Epithelial cell of proximal tubule (primary cell): ENCODE results near the gene CASTOR1. TPM values are rescaled to one million over a fixed set of nuclear protein-coding genes. Genes with fewer than 3 reads are reported as not detected.
A peak's percentile ranks its signal among the peaks of the same experiment; 100 is the strongest.
"Not testable (repeated sequence)": the region's sequence is repeated elsewhere in the genome, so short reads cannot be mapped to it uniquely, and the experiment has no call there.

ENCODE experiments used
- DNase-seq: peaks from one replicate; pipeline ENCODE4 v3.0.0-alpha.2; 2011; ENCODE audit warnings: low read depth
- H3K4me3 ChIP-seq: 2 replicates; pipeline ENCODE4 v1.5.1; 2011; ENCODE audit warnings: low read depth, mild to moderate bottlenecking, low read length
- total RNA-seq: library from RNA; depleted of rRNA; stranded (reverse); fragments of >200 nt; gene quantifications from 2 replicates; pipeline ENCODE4 v1.2.3, GENCODE V29; 2015
- TF ChIP-seq, protein P1 (sequence below): conservative IDR thresholded peaks from 2 replicates; pipeline ENCODE4 v1.5.1; 2012; ENCODE audit warnings: low read depth, mild to moderate bottlenecking, low read length

Gene CASTOR1
- 6.4 and 14.3 TPM in 2 replicates for total RNA-seq

DNA sequence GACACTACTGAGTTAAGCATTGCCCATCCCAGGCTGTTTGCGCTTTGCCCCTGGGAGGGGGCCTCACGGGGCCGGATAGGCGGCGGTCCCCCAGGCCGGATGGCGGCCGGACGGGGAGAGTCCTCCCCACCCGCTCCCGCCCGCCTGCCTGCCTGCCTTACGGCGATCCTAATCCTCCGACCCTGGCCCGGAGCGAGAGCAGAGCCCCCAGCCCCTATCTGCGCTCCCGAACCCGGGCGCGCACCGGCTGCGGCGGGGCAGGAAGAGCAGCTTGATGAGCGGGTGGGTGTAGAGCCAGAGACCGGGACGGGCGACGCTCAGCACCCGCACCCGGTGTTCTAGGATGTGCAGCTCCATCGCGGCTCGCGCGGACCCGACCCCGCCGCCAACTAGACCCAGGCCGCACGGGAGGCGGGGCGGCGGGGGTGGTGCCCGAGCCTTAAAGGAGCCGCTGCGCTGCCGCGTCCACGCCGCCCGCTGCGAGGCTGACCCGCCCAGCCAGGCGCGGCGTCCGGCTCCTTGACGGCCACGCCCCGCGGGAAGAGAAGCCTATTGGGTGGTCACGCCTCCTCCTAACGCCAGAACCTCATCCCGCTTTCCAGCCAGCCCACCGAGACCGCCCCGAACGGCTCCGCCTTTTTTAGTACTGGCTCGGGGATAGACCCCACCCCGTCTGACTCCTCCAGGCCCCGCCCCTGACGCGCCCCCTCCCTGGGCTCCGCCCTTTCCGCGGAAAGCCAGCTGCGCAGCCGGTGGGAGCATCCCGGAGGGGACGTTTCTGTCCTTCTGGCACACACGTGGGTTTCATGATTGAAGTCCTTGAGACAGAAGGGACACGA is at the start of gene CASTOR1:
CASTOR1 (minus strand) TSS at position 365 of the 839 bp plus-strand sequence; CDS start at position 357, 8 bp downstream.
- peak; percentile 63 for DNase-seq
- peak within 1 kb of the TSS; percentile 89 for H3K4me3 ChIP-seq
- TF ChIP-seq, protein P1, sequence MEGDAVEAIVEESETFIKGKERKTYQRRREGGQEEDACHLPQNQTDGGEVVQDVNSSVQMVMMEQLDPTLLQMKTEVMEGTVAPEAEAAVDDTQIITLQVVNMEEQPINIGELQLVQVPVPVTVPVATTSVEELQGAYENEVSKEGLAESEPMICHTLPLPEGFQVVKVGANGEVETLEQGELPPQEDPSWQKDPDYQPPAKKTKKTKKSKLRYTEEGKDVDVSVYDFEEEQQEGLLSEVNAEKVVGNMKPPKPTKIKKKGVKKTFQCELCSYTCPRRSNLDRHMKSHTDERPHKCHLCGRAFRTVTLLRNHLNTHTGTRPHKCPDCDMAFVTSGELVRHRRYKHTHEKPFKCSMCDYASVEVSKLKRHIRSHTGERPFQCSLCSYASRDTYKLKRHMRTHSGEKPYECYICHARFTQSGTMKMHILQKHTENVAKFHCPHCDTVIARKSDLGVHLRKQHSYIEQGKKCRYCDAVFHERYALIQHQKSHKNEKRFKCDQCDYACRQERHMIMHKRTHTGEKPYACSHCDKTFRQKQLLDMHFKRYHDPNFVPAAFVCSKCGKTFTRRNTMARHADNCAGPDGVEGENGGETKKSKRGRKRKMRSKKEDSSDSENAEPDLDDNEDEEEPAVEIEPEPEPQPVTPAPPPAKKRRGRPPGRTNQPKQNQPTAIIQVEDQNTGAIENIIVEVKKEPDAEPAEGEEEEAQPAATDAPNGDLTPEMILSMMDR = no peak

DNA sequence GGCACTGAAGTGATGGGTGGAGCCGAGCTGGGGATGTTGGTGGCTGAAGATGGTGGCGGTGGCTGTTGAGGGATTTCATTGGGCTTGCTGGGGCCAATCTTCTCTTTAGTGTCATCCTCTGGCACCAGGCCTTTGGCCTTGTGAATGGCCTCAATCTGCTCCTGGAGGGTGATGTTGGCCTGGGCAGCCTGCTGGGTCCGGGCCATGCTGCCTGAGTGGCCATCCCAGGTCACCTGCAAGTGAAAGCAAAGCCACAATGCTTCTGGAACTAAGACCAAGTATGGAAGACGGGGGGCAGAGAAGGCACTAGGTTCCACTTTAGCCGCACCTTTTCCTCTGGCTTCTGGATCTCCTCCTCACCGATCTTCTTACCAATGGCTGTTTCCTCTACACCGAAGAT is 49.5 kb upstream of the CASTOR1 start:
- no peak overlapping the region for H3K4me3 ChIP-seq
- TF ChIP-seq, protein P1 = no peak
- DNase-seq = no peak

DNA sequence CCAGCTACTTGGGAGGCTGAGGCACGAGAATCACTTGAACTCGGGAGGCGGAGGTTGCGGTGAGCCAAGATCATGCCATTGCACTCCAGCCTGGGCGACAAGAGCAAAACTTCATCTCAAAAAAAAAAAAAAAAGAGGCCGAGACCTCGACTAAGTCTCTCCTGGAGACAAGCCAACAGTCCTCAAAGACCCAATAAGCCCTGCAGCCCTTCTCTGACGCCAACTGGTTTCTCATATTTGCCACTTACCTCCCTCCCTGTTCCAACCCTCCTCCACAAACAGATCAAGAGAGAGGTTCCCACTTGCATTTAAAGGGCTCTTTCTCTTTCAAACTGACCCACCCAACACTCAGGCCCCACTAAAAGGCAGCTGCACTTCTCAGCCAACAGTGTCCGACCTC is 49.0 kb upstream of the CASTOR1 start:
- DNase-seq, H3K4me3 ChIP-seq: not testable (repeated sequence)

- TF ChIP-seq, protein P1 = no peak
- H3K4me3 ChIP-seq = no peak overlapping the region
- no peak for DNase-seq
Observed at GRCh38 chr22:30337461-30337778, 48.1 kb upstream of the CASTOR1 start.

- TF ChIP-seq, protein P1 = no peak
- H3K4me3 ChIP-seq = no peak overlapping the region
- DNase-seq = no peak
Observed at GRCh38 chr22:30336752-30337460, 47.6 kb upstream of the CASTOR1 start.

DNA sequence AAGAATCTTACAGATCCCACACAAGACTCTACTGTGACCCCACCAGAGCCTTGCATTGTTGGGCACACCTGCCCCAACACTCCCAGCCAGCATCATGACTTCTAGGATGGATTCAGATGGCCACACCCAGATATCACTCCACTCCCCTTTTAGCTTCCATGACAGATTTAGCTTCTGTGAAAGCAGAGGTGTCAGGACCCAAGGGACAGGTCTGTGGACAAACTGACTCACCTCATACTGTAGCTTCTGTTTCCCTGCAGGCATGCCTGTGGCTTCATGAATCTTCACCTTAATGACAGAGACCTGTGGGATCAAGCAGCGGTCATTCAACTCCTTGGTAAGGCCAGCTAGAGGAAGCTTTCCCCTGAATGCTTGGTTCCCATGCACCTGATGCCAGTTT is 45.9 kb upstream of the CASTOR1 start:
- no peak overlapping the region for H3K4me3 ChIP-seq
- no peak for DNase-seq
- TF ChIP-seq, protein P1 = no peak

- H3K4me3 ChIP-seq = no peak overlapping the region
- TF ChIP-seq, protein P1 = no peak
- DNase-seq = no peak
Observed at GRCh38 chr22:30334646-30335045, 45.3 kb upstream of the CASTOR1 start.
